Osteoblast (primary cell): Measurements from ENCODE around the gene ACBD7. TPM values are rescaled to one million over a fixed set of nuclear protein-coding genes. Genes with fewer than 3 reads are reported as not detected.
A peak's percentile ranks its signal among the peaks of the same experiment; 100 is the strongest.

ENCODE experiments used
- DNase-seq: peaks from one replicate; pipeline ENCODE4 v3.0.0; 2011; ENCODE audit warnings: low spot score, mixed read lengths; ENCODE audit not compliant: insufficient read length; ENCODE audit errors: missing footprints
- H2AFZ ChIP-seq: 2 replicates; pipeline ENCODE4 v1.6.0; 2011; ENCODE audit warnings: mild to moderate bottlenecking, low read length
- H3K27ac ChIP-seq: 2 replicates; pipeline ENCODE4 v1.5.1; 2011; ENCODE audit warnings: mild to moderate bottlenecking, low read depth, low read length, moderate library complexity
- H3K27me3 ChIP-seq: 2 replicates; pipeline ENCODE4 v1.6.0; 2012; ENCODE audit warnings: mild to moderate bottlenecking, control low read depth, inconsistent platforms, low read length, moderate library complexity; ENCODE audit not compliant: insufficient read depth
- H3K36me3 ChIP-seq: 2 replicates; pipeline ENCODE4 v1.5.1; 2011; ENCODE audit warnings: mild to moderate bottlenecking, low read length, control low read depth, moderate library complexity; ENCODE audit not compliant: insufficient read depth
- H3K4me1 ChIP-seq: 2 replicates; pipeline ENCODE4 v1.5.1; 2011; ENCODE audit warnings: mild to moderate bottlenecking, low read length, control low read depth, moderate library complexity; ENCODE audit not compliant: insufficient read depth
- H3K4me2 ChIP-seq: 2 replicates; pipeline ENCODE4 v1.6.0; 2011; ENCODE audit warnings: mild to moderate bottlenecking, low read length; ENCODE audit not compliant: insufficient read depth
- H3K4me3 ChIP-seq: fragments of 200-600 bp; sonication (generic); 3 replicates; pipeline ENCODE4 v1.5.1; 2012; ENCODE audit warnings: mild to moderate bottlenecking, low read length, inconsistent platforms; ENCODE audit not compliant: insufficient read depth
- H3K79me2 ChIP-seq: 2 replicates; pipeline ENCODE4 v1.6.0; 2012; ENCODE audit warnings: mild to moderate bottlenecking, low read length, control low read depth, inconsistent platforms; ENCODE audit not compliant: insufficient read depth
- H3K9me3 ChIP-seq: 2 replicates; pipeline ENCODE4 v1.5.1; 2011; ENCODE audit warnings: low read depth, low read length, control low read depth
- H4K20me1 ChIP-seq: 2 replicates; pipeline ENCODE4 v1.6.0; 2012; ENCODE audit warnings: mild to moderate bottlenecking, low read length, control low read depth; ENCODE audit not compliant: insufficient read depth
- total RNA-seq: library from RNA; depleted of rRNA; stranded (reverse); fragments of >200 nt; gene quantifications from 2 replicates; pipeline ENCODE4 v1.2.3, GENCODE V29; 2012
- TF ChIP-seq, protein P1 (sequence below): IDR thresholded peaks from 2 replicates; pipeline ENCODE4 v1.5.1; 2011; ENCODE audit warnings: mild to moderate bottlenecking, low read depth, low read length, moderate library complexity; ENCODE audit errors: extremely low read depth

Gene ACBD7
- total RNA-seq, 1 donor = 0.72 TPM

DNA sequence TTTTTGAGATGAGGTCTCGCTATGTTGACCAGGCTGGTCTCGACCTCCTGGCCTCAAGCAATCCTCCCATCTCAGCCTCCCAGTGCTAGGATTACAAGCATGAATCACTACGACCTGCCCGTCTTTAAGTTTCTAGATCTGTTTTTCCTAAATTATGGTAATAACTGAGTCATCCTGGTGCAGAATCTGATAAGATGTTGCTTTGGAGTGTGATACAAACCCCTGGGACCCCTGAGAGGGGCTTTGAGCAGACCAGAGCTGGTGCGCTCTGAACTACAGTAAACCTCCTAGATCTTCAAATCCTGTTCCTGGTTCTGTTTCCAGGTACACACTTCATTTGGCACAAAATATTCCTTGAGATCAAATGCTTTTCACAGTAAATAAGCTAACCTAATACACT, 42.8 kb upstream of the ACBD7 start:
- Histone ChIP-seq H2AFZ (no peak overlapping the region), H4K20me1 (no peaks in the 10 kb centered on the region), H3K9me3 (no peaks in the 10 kb centered on the region), H3K4me1 (no peaks in the 10 kb centered on the region), H3K79me2 (peaks cover 14% of the 10 kb centered on the region), H3K27me3 (no peaks in the 10 kb centered on the region), H3K27ac (no peak overlapping the region), H3K36me3 (peaks cover 73% of the 10 kb centered on the region), H3K4me3 (no peak overlapping the region), H3K4me2 (no peak overlapping the region)
- TF ChIP-seq, protein P1, sequence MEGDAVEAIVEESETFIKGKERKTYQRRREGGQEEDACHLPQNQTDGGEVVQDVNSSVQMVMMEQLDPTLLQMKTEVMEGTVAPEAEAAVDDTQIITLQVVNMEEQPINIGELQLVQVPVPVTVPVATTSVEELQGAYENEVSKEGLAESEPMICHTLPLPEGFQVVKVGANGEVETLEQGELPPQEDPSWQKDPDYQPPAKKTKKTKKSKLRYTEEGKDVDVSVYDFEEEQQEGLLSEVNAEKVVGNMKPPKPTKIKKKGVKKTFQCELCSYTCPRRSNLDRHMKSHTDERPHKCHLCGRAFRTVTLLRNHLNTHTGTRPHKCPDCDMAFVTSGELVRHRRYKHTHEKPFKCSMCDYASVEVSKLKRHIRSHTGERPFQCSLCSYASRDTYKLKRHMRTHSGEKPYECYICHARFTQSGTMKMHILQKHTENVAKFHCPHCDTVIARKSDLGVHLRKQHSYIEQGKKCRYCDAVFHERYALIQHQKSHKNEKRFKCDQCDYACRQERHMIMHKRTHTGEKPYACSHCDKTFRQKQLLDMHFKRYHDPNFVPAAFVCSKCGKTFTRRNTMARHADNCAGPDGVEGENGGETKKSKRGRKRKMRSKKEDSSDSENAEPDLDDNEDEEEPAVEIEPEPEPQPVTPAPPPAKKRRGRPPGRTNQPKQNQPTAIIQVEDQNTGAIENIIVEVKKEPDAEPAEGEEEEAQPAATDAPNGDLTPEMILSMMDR = no peak
- DNase-seq = no peak

DNA sequence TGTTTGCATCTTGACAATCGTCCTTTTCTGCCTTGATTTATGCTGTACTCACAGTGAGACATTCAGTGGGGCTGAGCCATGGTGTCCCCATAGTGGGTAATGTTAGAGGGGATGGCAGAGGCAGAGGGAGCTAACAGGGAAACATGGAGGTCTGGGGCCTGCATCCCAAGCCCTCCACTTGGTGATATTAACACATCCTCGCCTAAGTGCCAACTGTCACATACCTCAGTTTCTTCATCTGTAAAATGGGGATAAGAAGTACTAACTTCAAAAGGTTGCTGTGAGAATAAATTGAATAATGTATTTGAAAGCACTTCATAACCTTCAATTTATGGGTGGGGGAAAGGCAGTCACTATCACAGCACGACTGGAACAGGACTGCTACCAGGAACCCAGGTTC, 36.3 kb upstream of the ACBD7 start:
- Histone ChIP-seq H3K27ac (peak overlapping the region; percentile 81), H3K27me3 (no peaks in the 10 kb centered on the region), H3K4me1 (peaks cover 44% of the 10 kb centered on the region), H2AFZ (no peak overlapping the region), H3K4me2 (no peak overlapping the region), H3K9me3 (no peaks in the 10 kb centered on the region), H3K36me3 (peaks cover 51% of the 10 kb centered on the region), H3K4me3 (no peak overlapping the region), H4K20me1 (no peaks in the 10 kb centered on the region), H3K79me2 (peaks cover 11% of the 10 kb centered on the region)
- TF ChIP-seq, protein P1 = no peak
- DNase-seq = no peak

DNA sequence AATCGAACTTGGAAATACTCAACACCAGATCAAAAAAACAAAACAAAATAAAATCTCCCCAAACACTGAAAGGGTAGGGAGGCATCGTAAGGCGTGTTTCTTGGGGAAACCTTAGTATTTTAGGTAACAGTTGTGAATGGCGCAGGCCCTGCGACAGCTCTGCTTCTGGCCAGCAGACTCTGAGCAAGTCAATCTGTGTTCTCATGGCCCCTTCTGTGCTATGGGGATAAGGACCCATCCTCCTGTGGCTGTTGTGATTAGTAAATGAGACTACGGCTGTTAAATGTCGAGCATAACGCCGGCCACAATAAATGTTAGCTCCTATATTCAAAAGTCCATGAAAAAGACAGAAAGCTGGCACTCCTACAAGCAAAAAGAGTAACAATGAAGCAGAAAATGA, 35.6 kb upstream of the ACBD7 start:
- Histone ChIP-seq H4K20me1 (no peaks in the 10 kb centered on the region), H3K4me3 (no peak overlapping the region), H3K27ac (peak overlapping the region; percentile 81), H2AFZ (no peak overlapping the region), H3K4me1 (peaks cover 44% of the 10 kb centered on the region), H3K9me3 (no peaks in the 10 kb centered on the region), H3K27me3 (no peaks in the 10 kb centered on the region), H3K79me2 (peaks cover 15% of the 10 kb centered on the region), H3K4me2 (no peak overlapping the region), H3K36me3 (peaks cover 51% of the 10 kb centered on the region)
- no peak for DNase-seq
- TF ChIP-seq, protein P1 = no peak

DNA sequence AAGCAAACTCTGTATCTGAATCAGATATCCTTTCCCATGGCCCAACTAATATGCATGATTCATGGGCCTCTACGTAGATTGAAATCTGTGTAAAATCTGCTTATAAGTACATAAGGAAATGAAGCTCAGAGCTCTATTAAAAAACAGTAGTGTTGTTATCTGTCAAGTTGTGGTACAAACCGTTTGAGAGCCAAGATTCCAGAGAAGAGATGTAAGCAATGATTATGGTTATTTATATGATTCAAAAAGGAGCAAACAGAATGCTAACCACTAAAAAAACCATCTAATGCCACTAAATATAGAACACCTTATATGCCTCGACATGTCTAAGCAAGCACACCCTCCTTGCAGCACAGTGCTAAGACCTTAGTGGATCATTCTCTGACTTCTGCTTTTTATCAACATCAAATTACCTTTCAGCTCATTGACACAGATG, 35.2 kb upstream of the ACBD7 start:
- TF ChIP-seq, protein P1 = no peak
- Histone ChIP-seq H3K9me3 (no peaks in the 10 kb centered on the region), H3K79me2 (peaks cover 18% of the 10 kb centered on the region), H3K4me2 (no peak overlapping the region), H3K36me3 (peaks cover 51% of the 10 kb centered on the region), H3K4me1 (peaks cover 44% of the 10 kb centered on the region), H3K4me3 (no peak overlapping the region), H3K27me3 (no peaks in the 10 kb centered on the region), H2AFZ (no peak overlapping the region), H4K20me1 (no peaks in the 10 kb centered on the region), H3K27ac (peak overlapping the region; percentile 81)
- peak; percentile 78 for DNase-seq
